Ovary (tissue), 9 donors: ENCODE results near the gene ARHGAP40. TPM values are rescaled to one million over a fixed set of nuclear protein-coding genes. Genes with fewer than 3 reads are reported as not detected.
"Not testable (repeated sequence)": the region's sequence is repeated elsewhere in the genome, so short reads cannot be mapped to it uniquely, and the experiment has no call there.

Experiments used
- DNase-seq, 5 donors: peaks; one replicate each; pipeline ENCODE4 v3.0.0-alpha.2; 2019 to 2020
- H3K27ac ChIP-seq, 2 donors: fragments of 200-600 bp; one replicate each; pipeline versions ENCODE4 v1.5.1 to v1.8.0; 2019 to 2022
- H3K27me3 ChIP-seq: fragments of 200-600 bp; one replicate; pipeline ENCODE4 v1.8.0; 2022
- H3K36me3 ChIP-seq: fragments of 200-600 bp; sonication (generic); one replicate; pipeline ENCODE4 v1.5.1; 2019
- H3K4me1 ChIP-seq: one replicate; pipeline ENCODE4 v1.8.1; 2013; ENCODE audit warnings: mild to moderate bottlenecking, moderate library complexity; ENCODE audit not compliant: insufficient read depth
- H3K4me3 ChIP-seq: fragments of 200-600 bp; sonication (generic); one replicate; pipeline ENCODE4 v1.5.1; 2017
- H3K9me3 ChIP-seq, 2 donors: fragments of 200-600 bp in 1 of 2; sonication (generic) in 1 of 2; one replicate each; pipeline versions ENCODE4 v1.5.1 to v1.8.1; 2013 to 2019; ENCODE audit warnings: mild to moderate bottlenecking in 1 of 2, moderate library complexity in 1 of 2
- CTCF ChIP-seq, 3 donors: fragments of 450-650 bp in 2 of 3; fragments of 200-600 bp in 1 of 3; IDR thresholded peaks; one replicate each; pipeline versions ENCODE4 v1.5.1 to v1.8.0; 2016 to 2022; ENCODE audit warnings: antibody characterized with exemption in 3 of 3, mild to moderate bottlenecking in 1 of 3
- EP300 ChIP-seq: sonication (generic); formaldehyde crosslinking; IDR thresholded peaks from one replicate; pipeline ENCODE4 v1.6.1; 2017; ENCODE audit warnings: antibody characterized with exemption
- POLR2A ChIP-seq: fragments of 450-650 bp; IDR thresholded peaks from one replicate; pipeline ENCODE4 v1.6.1; 2017; ENCODE audit warnings: antibody characterized with exemption, mild to moderate bottlenecking, moderate library complexity
- WGBS, 3 donors: extraction: QIAGEN DNeasy Blood & Tissue Kit in 1 of 3; methylation state at CpG; one replicate each; pipeline versions ENCODE4 v1.1.5 to v1.1.7; 2013 to 2017; 5-methylcytosine and 5-hydroxymethylcytosine counted together
- intact Hi-C, 4 donors: fragments of 100-400 bp; cut with DNase I; formaldehyde crosslinking; loops; one replicate each; pipeline versions ENCODE4 v1.11.0 to v1.15.1; 2022 to 2023
- polyA plus RNA-seq, 2 donors: library from polyadenylated mRNA; stranded (reverse); fragments of 200-250 nt in 1 of 2; fragments of 350-450 nt in 1 of 2; fragmentation: Illumina TruSeq in 1 of 2; extraction: RNeasy Lipid Tissue Mini Kit (QIAGEN cat#74804) in 1 of 2; gene quantifications; one replicate each; pipeline ENCODE4 v1.2.3, GENCODE V29; 2013 to 2014
- total RNA-seq, 7 donors: library from RNA; depleted of rRNA in 2 of 7; stranded (reverse); fragments of >200 nt in 2 of 7; fragmentation: NEBNext Ultra II Directional in 3 of 7; extraction: Animal tissue kit (Norgen Biotek cat#: 25700) in 3 of 7; gene quantifications; one replicate each; pipeline versions ENCODE4 v1.1.0 to v1.2.4, GENCODE V29; 2016 to 2023
- donor health status: DM: no; HTN: no; CAD: no; lungs with moderate emphysema.
- donor health status: DM: no; HTN: no; CAD: no.
- donor health status: Bipolar disorder and iron deficiency.
- donor health status: DM: yes; HTN: yes; CAD: no.
- donor health status: DM: no; HTN: no; CAD: no.
- donor health status: DM: yes; HTN: yes; CAD: no.

Gene ARHGAP40
- total and polyA plus RNA-seq, 9 donors = not detected

GRCh38 chr20:38591474-38592410, 9.9 kb upstream of the ARHGAP40 start:
- intact Hi-C loops = no loop called here
- no peaks in the 10 kb centered on the region for H3K4me1 ChIP-seq
- DNase-seq = no peak
- H3K27me3 ChIP-seq = no peaks in the 10 kb centered on the region
- no peaks in the 10 kb centered on the region for H3K9me3 ChIP-seq
- WGBS, 3 donors = 80 to 84% (median 82%) methylated on average over 21 of the region's 21 CpGs
- H3K36me3 ChIP-seq = no peaks in the 10 kb centered on the region
- no peak overlapping the region for H3K4me3 ChIP-seq
- no peak overlapping the region for H3K27ac ChIP-seq
- TF ChIP-seq POLR2A (no peak), CTCF (IDR thresholded peaks at IDR 0.05) (no peak), EP300 (no peak)

- H3K36me3 ChIP-seq, H3K4me3 ChIP-seq, intact Hi-C loops, H3K4me1 ChIP-seq, H3K27ac ChIP-seq, H3K27me3 ChIP-seq, DNase-seq, H3K9me3 ChIP-seq: not testable (repeated sequence)
- WGBS, 3 donors = 67 to 78% (median 69%) methylated on average over 3 of the region's 3 CpGs
Measured at GRCh38 chr20:38592411-38592790, 9.2 kb upstream of the ARHGAP40 start.

GRCh38 chr20:38594281-38594680, 7.3 kb upstream of the ARHGAP40 start:
- 72 to 78% (median 75%) methylated on average over 12 of the region's 12 CpGs for WGBS, 3 donors
- intact Hi-C loops, H3K27ac ChIP-seq, H3K4me3 ChIP-seq, H3K4me1 ChIP-seq, H3K9me3 ChIP-seq, H3K36me3 ChIP-seq, DNase-seq, H3K27me3 ChIP-seq: not testable (repeated sequence)

- H3K9me3 ChIP-seq, DNase-seq, H3K4me1 ChIP-seq, H3K27me3 ChIP-seq, H3K27ac ChIP-seq, intact Hi-C loops, H3K36me3 ChIP-seq, H3K4me3 ChIP-seq: not testable (repeated sequence)
- 80 to 91% (median 88%) methylated on average over 15 of the region's 15 CpGs for WGBS, 3 donors
Measured at GRCh38 chr20:38595886-38596285, 5.7 kb upstream of the ARHGAP40 start.

GRCh38 chr20:38599410-38599882, 2.2 kb upstream of the ARHGAP40 start:
- no peak for DNase-seq

More at GRCh38 chr20:38599410-38599882, 2.2 kb upstream of the ARHGAP40 start:
- H3K27me3 ChIP-seq = no peaks in the 10 kb centered on the region
- TF ChIP-seq CTCF (IDR thresholded peaks at IDR 0.05) = no peak
- intact Hi-C loops = no loop called here
- 26 to 36% (median 33%) methylated on average over 9 of the region's 9 CpGs for WGBS, 3 donors
- H3K27ac ChIP-seq = no peak overlapping the region
- H3K36me3 ChIP-seq = no peaks in the 10 kb centered on the region
- no peaks in the 10 kb centered on the region for H3K9me3 ChIP-seq
- no peak overlapping the region for H3K4me3 ChIP-seq
- H3K4me1 ChIP-seq = no peaks in the 10 kb centered on the region
